HG02852 (cell line): ENCODE measurements around the gene ARID5B.

Experiments
- ATAC-seq: cut with Tn5 transposase; IDR thresholded peaks from one replicate; pipeline ENCODE4 v1.9.1; 2021; ENCODE audit warnings: mild to moderate bottlenecking, moderate library complexity; ENCODE audit not compliant: unreplicated experiment

Gene ARID5B

DNA sequence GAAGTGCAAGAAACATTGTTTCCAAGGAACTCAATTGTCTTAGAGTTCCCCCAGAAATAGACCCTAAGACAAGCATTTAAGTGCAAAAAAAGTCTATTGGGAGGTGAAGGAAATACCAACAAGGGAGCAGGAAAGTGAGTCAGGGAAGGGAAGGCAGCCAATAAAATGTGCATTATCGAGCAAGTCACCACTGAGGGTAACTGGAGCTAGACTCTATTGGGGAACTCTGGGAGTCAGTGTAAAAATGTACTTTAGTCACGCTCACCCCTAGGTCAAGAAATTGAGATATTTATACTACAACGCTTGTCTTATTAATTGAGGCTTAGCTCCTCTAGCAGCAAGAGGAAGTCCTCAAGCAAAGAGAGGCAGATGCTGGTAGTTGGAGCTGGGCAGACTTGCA is 229.4 kb downstream of the ARID5B start:
- no peak for ATAC-seq

DNA sequence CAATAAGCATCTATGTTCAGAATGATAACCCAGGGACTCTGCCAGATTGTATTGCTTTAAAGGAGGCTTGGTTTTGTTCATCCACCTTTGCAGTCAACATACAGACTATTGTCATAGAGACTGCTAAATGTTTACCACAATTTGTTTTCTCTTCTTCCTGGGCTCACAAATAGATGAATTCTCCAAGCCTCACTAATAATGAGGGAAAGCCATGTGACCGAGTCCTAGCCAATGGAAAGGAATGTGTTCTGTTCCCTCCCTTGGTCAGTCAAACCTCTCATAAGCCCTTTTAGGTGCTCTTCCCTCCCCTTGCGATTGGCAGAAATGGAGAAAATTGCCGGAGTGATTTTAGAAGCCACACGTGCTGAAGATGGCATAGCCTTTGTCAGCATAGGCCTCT is 230.2 kb downstream of the ARID5B start:
- ATAC-seq: no peak

DNA sequence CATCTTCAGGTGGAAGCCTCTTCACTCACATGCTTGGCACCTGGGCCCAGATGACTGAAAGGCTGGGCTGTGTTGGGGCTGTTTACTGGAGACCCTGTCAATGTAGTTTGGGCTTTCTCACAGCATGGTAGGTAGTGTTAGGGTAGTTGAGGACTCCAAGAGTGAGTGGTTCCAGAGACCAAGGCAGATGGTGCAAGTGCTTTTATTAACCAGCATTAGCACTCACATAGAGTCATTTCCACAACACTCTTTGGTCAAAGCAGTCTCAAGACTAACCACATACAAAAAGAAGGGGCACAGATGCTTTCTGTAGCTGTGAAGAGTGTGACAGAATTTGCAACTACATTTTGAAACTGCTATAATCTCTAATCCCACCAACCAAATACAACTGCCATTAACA is 232.1 kb downstream of the ARID5B start:
- peak; percentile 98 for ATAC-seq

DNA sequence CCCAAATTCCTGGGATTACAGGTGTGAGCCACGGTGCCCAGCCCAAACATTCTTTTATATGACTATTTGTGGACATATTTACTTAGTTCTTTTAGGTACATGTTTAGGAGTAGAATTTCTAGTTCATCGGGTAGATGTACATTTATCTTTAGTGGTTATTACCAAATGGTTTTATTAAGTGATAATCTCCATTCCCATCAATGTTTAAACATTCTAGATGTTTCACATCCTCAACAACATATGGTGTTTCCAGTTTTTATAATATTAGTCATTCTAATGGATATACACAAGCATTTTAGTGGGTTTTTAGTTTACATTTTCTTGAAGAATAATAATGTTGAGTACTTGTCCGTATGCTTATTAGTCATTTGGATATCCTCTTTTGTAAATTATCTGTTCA is 235.4 kb downstream of the ARID5B start:
- no peak for ATAC-seq
